Thymus (tissue), 11 donors: ENCODE data around the gene EDN2. TPM values are rescaled to one million over a fixed set of nuclear protein-coding genes. Genes with fewer than 3 reads are reported as not detected.

Source experiments
- DNase-seq, 9 donors: peaks; one replicate each; pipeline ENCODE4 v3.0.0-alpha.2; 2013; ENCODE audit warnings: low spot score in 9 of 9, low read depth in 6 of 9, missing footprints in 1 of 9
- H3K27ac ChIP-seq, 2 donors: one replicate each; pipeline ENCODE4 v1.5.1; 2013; ENCODE audit warnings: control low read depth in 1 of 2, low read depth in 1 of 2, low read length in 1 of 2, mild to moderate bottlenecking in 1 of 2, moderate library complexity in 1 of 2
- H3K27me3 ChIP-seq, 2 donors: one replicate each; pipeline ENCODE4 v1.5.1; 2013; ENCODE audit warnings: low read length in 1 of 2; ENCODE audit not compliant: control insufficient read depth in 2 of 2, insufficient read depth in 1 of 2
- H3K36me3 ChIP-seq, 2 donors: one replicate each; pipeline ENCODE4 v1.5.1; 2013; ENCODE audit warnings: low read length in 1 of 2, mild to moderate bottlenecking in 1 of 2, moderate library complexity in 1 of 2; ENCODE audit not compliant: control insufficient read depth in 2 of 2, insufficient read depth in 2 of 2
- H3K4me1 ChIP-seq, 2 donors: one replicate each; pipeline ENCODE4 v1.5.1; 2013; ENCODE audit warnings: low read length in 2 of 2; ENCODE audit not compliant: control insufficient read depth in 2 of 2, insufficient read depth in 2 of 2
- H3K4me3 ChIP-seq, 2 donors: one replicate each; pipeline ENCODE4 v1.5.1; 2013; ENCODE audit warnings: low read length in 2 of 2, control low read depth in 1 of 2, mild to moderate bottlenecking in 1 of 2
- H3K9me3 ChIP-seq, 2 donors: one replicate each; pipeline ENCODE4 v1.5.1; 2013; ENCODE audit warnings: low read length in 1 of 2, mild to moderate bottlenecking in 1 of 2; ENCODE audit not compliant: control insufficient read depth in 2 of 2, insufficient read depth in 1 of 2
- WGBS: extraction: QIAGEN DNeasy Blood & Tissue Kit; methylation state at CpG from one replicate; pipeline ENCODE4 v1.1.7; 2013; 5-methylcytosine and 5-hydroxymethylcytosine counted together
- polyA plus RNA-seq: library from polyadenylated mRNA; stranded (reverse); fragments of 200-250 nt; gene quantifications from one replicate; pipeline ENCODE4 v1.2.3, GENCODE V29; 2013
- total RNA-seq: library from RNA; stranded (reverse); fragments of 120-200 nt; gene quantifications from one replicate; pipeline ENCODE4 v1.2.4, GENCODE V29; 2013
- donor health status: healthy.

Gene EDN2
- total and polyA plus RNA-seq, 2 donors, result 0.14 to 1.0 TPM

DNA sequence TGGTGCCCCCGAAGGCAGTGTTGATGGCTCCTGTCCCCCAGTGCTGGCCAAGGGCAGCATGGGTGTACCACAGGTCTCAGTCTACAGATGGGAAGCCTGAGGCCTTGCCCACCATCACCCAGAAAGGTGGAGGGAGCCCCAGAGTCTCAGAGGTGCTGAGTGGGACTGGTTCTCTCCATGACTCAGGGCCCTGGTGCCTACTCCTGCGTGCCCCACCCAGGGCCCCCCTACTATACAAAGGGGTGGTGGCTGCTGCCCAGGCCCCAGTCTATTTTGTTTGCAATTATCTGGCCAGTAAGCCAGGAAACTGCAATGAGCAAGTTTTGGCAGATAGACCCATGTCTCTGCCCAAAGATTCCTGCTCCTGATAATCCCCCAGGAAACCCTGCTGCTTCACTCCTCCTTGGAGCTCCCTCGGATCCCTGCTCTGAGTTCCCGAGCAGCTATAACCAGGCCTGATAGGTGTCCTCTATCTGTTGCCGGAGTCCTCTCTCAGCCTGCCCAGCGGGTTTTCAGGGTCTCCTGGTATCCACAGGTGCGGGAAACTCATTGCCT, 41.7 kb downstream of the EDN2 start:
- WGBS, result 86% methylated on average over 7 of the region's 7 CpGs
- H3K9me3 ChIP-seq, result peaks cover 0 to 6% of the 10 kb centered on the region in 2 donors
- no peaks in the 10 kb centered on the region for H3K36me3 ChIP-seq
- H3K27me3 ChIP-seq, result peaks cover 0 to 6% of the 10 kb centered on the region in 2 donors
- H3K4me1 ChIP-seq, result no peaks in the 10 kb centered on the region
- no peak overlapping the region for H3K27ac ChIP-seq
- DNase-seq, result no peak
- no peak overlapping the region for H3K4me3 ChIP-seq

DNA sequence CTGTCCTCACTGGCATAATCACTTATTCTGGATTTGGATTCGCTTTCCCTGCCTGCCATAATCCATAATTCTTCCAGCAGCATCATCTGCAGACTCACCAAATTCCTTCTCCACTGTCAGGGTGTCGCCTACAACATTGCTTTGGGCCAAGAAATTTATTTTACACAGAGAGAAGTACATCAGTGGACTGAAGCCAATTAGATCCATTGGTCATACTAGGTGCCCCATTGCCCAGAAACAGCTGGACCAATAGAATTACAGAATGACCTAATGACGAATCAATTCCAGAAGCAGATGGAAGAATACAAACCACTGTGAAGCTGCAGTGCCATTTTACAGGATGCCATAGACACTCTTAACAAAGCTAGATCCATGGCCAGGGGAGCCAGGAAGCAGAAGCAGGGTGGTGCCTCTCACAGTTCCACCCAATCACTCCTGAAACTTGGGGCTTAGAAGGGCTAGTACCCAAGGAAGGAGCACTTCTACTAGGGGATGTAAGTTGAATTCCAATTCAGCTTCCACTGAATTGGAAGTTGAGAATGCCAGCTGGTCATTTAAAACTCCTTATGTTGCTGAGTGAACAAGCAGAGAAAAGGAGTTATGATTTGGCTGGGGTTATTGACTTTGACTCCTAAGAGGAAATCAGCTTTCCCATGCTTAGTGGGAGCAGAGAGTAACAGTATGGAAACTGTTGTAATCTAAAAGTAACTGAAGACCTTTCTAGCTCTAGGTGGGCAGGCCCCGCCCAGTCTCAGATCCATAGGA, 44.0 kb downstream of the EDN2 start:
- 92% methylated on average over 4 of the region's 4 CpGs for WGBS
- H3K27me3 ChIP-seq, result peaks cover 0 to 20% of the 10 kb centered on the region in 2 donors
- no peak overlapping the region for H3K4me3 ChIP-seq
- H3K27ac ChIP-seq, result no peak overlapping the region
- H3K36me3 ChIP-seq, result no peaks in the 10 kb centered on the region
- DNase-seq, result no peak
- no peaks in the 10 kb centered on the region for H3K4me1 ChIP-seq
- H3K9me3 ChIP-seq, result peaks cover 0 to 6% of the 10 kb centered on the region in 2 donors

DNA sequence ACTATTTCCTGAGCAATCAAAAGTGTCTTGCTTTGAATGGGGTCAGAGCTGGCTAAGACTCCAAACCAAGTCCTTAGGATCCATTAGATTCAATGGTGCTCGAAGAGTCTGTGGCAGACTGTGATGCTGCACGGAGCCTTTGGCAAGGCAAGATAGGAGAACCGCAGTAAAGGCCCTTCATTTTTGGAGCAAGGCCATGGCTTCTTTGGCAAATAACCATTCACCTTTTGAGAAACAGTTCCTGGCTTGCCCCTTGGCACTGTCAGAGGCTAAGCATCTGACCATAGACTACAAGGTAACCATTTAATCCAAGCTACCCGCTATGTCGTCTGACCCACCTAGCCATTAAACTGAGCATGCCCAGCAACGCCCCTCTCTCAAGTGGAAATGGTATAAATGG, 45.2 kb downstream of the EDN2 start:
- no peak overlapping the region for H3K4me3 ChIP-seq
- DNase-seq, result no peak
- no peak overlapping the region for H3K27ac ChIP-seq
- peaks cover 0 to under 1% of the 10 kb centered on the region in 2 donors for H3K9me3 ChIP-seq
- peaks cover 0 to 32% of the 10 kb centered on the region in 2 donors for H3K27me3 ChIP-seq
- no peaks in the 10 kb centered on the region for H3K4me1 ChIP-seq
- no peaks in the 10 kb centered on the region for H3K36me3 ChIP-seq
- WGBS, result 83% methylated on average over 6 of the region's 6 CpGs

DNA sequence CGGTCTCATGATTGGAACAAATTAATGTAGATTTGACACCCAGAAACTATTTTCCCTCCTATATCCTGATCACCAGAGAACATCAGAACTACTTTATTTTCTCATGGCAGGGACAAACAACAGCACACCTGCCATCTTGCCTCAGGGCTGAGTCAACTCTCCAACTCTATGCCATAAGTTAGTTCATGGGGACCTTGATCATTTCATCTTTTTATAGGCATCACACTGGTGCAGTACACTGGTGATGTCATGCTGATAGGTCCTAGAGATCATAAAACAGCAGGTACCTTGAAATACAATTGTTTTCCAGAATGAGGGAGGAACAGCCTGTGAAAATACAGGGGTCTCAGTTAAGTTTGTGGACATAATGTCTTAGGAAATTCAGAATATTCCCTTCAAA, 45.8 kb downstream of the EDN2 start:
- H3K27me3 ChIP-seq, result peaks cover 0 to 36% of the 10 kb centered on the region in 2 donors
- no peak for DNase-seq
- no peak overlapping the region for H3K27ac ChIP-seq
- H3K9me3 ChIP-seq, result no peaks in the 10 kb centered on the region
- no peaks in the 10 kb centered on the region for H3K4me1 ChIP-seq
- WGBS, result 98% methylated on average over 1 of the region's 1 CpG
- H3K36me3 ChIP-seq, result no peaks in the 10 kb centered on the region
- H3K4me3 ChIP-seq, result no peak overlapping the region

DNA sequence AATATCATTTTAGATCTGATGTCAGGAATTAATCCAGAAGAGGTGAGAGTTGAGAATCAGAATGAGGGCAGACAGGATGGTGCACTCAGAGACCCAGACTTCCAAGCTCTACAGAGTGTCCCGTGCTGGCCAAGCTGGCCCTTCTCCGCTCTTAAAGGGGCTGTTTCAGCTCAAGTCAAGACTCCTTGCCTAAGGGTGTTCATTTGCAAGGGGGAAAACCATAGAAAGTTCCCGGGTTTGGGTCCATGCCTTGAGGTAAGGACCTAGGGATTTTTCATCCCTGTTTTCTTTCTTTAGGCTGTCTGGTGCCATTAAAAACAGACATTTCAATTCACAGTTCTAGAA, 47.5 kb downstream of the EDN2 start:
- peaks cover 0 to 47% of the 10 kb centered on the region in 2 donors for H3K27me3 ChIP-seq
- 89% methylated on average over 3 of the region's 3 CpGs for WGBS
- H3K27ac ChIP-seq, result no peak overlapping the region
- no peaks in the 10 kb centered on the region for H3K4me1 ChIP-seq
- H3K36me3 ChIP-seq, result no peaks in the 10 kb centered on the region
- DNase-seq, result no peak
- H3K9me3 ChIP-seq, result no peaks in the 10 kb centered on the region
- H3K4me3 ChIP-seq, result no peak overlapping the region

DNA sequence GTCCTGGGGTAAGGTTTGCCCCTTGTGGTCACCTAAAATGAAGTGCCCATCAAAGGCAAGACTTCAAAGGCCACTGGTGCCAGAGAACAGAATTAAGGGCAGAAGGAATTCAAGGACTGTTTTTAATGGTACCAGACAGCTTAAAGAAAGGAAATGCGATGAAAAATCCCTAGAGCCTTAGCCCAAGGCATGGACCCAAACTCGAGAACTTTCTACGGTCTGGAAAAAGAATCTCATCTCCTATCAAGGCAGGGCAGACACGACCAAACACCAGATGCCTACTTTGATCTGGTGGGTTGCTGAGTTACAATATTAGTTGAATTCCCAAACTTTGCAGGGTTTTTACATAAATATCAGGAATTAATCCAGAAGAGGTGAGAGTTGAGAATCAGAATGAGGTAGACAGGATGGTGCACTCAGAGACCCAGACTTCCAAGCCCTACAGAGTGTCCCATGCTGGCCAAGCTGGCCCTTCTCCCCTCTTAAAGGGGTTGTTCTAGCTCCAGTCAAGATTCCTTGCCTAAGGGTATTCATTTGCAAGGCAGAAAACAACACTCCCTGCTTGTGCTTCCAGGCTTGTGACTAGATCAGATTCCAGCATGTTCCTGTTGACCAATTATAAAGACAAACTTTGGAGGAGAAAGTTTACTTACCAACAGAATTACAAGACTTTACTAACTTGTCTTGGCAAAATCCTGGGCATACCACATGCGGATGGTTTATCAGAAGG, 48.0 kb downstream of the EDN2 start:
- no peak overlapping the region for H3K4me3 ChIP-seq
- 95% methylated on average over 5 of the region's 5 CpGs for WGBS
- H3K27ac ChIP-seq, result no peak overlapping the region
- no peaks in the 10 kb centered on the region for H3K9me3 ChIP-seq
- no peak for DNase-seq
- no peaks in the 10 kb centered on the region for H3K36me3 ChIP-seq
- H3K27me3 ChIP-seq, result peaks cover 0 to 47% of the 10 kb centered on the region in 2 donors
- no peaks in the 10 kb centered on the region for H3K4me1 ChIP-seq

DNA sequence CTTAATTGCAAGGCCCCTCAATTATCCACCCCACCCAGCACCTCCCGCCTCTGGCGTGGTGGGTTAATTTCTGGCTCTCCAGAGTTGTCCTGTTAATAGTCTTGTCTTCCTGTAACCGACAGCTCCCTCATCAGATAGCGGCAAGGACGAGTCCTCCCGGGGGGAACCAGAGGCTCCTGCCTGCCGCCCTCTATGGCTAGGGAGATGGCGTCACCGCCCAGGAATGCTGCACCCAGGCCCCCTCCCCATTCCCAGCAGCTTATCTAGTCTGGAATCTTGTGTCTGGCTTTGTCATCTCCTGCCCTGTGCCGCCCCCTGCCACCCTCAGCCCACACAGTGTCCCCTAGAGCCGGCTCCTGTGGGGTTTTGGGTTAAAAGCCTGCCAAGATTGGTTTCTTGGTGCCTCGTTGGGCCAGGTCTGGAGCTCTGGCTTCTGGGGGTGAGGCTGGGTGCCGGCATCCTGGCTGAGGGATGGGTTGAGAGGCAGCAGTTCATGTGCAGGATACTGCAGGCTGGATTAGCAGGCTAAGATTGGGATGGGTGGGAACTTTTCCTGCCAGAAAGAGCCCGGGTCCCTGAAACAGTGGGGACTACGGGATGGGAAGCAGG, 48.8 kb downstream of the EDN2 start:
- no peak overlapping the region for H3K27ac ChIP-seq
- no peaks in the 10 kb centered on the region for H3K4me1 ChIP-seq
- H3K4me3 ChIP-seq, result no peak overlapping the region
- H3K9me3 ChIP-seq, result no peaks in the 10 kb centered on the region
- peaks cover 0 to 47% of the 10 kb centered on the region in 2 donors for H3K27me3 ChIP-seq
- WGBS, result 63% methylated on average over 15 of the region's 15 CpGs
- H3K36me3 ChIP-seq, result no peaks in the 10 kb centered on the region
- no peak for DNase-seq

DNA sequence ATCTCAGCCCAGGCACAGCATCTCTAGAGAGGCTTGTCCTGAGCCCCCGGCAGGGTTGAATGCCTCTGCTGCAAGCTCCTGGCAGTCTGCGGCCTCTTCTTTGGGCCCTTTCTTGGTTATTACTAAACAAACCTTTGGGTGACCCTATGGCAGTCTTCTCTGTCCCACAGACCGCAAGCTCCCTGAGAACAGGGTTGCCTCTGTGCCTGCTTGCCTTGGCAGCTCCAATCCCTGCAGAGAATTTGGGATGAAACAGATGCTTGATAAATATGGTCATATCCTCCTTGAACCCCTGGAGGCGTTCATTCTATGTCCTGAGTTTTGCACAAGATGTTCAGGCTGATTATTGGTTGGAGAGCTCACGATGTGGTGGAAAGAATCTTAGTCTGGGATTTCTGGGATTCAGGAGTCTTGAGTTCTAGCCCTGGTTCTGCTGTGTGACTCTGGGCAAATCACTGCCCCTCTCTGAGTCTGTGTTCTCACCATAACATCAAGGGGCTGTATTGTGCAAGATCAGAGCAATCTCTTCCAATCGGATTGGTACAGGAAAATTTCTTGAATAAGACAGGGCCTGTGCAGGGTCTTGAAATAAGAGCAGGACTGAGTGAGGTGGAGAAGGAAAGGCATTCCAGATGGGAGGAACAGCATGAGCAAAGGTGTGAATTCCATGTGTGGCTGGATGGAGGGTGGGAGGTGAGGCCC, 49.6 kb downstream of the EDN2 start:
- DNase-seq, result no peak
- Histone ChIP-seq H3K36me3 (no peaks in the 10 kb centered on the region), H3K4me3 (no peak overlapping the region), H3K9me3 (no peaks in the 10 kb centered on the region), H3K4me1 (no peaks in the 10 kb centered on the region), H3K27me3 (peaks cover 0 to 47% of the 10 kb centered on the region in 2 donors), H3K27ac (no peak overlapping the region)
- 88% methylated on average over 6 of the region's 6 CpGs for WGBS
